HG03342 (cell line): ENCODE results near the gene VPS8.

ENCODE experiments used
- ATAC-seq: cut with Tn5 transposase; IDR thresholded peaks from one replicate; pipeline ENCODE4 v1.9.1; 2021; ENCODE audit warnings: mild to moderate bottlenecking, moderate library complexity; ENCODE audit not compliant: unreplicated experiment

The VPS8 gene

DNA sequence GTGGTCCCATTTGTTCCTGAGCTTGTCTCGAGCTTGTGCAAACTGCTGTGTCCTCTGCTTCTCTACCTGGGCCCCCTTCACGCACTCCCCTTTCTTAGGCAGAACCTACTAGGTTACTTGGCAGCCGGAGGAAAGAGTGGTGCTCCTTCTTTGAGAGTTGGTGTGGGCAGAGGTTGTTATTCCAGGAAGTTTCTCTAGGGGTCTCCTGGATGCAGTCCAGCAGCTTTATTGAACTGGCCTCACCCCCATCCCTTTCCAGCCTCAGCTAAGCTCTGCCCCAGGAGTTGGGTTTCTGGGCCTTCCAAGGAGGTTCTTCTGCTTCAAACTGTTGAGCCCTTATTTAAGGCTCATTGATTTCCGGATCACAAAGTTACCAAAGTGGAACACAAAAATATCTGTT, 237.7 kb downstream of the VPS8 start:
- ATAC-seq, result no peak

- no peak for ATAC-seq
Observed at GRCh38 chr3:185051801-185052200, 239.8 kb downstream of the VPS8 start.

DNA sequence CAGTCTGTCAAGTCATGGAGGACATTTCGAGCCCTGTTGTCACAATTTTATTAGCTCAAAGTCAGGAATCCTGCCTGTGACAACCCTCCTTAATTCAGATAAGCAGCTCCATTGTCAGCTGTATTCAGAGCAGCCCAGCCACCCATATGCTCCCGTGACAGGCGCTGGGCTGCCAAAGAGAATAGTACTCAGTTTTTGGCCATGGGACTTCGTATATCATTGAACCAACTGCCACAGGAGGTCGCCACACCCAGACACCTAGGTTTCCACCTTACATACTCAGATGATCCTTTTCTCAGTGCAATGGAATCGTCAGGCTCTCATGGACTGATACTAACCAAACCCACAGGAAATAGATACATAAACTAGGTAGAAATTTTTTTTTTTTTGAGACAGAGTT, 240.7 kb downstream of the VPS8 start:
- no peak for ATAC-seq

DNA sequence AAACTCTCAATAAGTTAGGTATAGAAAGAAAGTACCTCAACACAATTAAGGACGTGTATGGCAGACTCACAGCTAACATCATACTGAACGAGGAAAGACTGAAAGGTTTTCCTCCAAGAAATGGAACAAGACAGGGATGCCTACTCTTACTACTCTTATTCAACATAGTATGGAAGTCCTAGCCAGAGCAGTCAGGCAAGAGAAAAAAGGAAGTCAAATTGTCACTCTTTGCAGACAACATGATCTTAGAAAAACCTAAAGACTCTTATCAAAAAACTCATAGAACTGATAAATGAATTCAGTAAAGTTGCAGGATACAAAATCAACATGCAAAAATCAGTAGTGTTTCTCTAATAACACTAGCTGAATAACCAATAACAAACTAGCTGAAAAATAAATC, 244.9 kb downstream of the VPS8 start:
- ATAC-seq, result no peak

GRCh38 chr3:185057829-185058228, 245.9 kb downstream of the VPS8 start:
- ATAC-seq, result no peak

DNA sequence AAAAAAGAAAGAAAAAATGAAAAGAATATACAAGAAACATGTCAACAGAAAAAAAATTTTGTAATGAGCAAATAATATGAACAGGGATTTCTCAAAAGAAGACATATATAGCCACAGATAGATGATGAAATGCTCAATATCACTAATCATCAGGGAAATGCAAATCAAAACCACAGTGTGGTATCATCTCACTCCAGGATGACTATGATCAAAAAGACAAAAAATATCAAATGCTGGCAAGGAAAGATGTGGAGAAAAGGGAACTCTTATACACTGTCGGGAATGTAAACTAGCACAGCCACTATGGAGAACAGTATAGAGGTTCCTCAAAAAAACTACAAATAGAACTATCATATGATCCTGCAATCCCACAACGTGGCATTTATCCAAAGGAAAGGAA, 246.8 kb downstream of the VPS8 start:
- no peak for ATAC-seq

GRCh38 chr3:185059766-185060165, 247.8 kb downstream of the VPS8 start:
- no peak for ATAC-seq

DNA sequence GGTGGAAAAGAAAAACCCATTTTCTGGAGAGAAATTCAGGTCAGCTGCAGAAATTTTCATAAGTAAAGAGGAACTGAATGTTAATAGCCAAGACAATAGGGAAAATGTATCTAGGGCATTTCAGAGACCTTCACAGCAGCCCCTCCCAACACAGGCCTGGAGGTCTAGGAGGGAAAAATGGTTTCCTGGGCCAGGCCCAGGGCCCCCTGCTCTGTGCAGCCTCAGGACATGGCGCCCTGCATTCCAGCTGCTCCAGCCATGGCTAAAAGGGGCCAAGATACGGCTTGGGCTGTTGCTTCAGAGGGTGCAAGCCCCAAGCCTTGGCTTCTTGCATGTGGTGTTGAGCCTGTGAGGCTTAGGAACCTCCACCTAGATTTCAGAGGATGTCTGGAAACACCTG, 248.7 kb downstream of the VPS8 start:
- no peak for ATAC-seq

DNA sequence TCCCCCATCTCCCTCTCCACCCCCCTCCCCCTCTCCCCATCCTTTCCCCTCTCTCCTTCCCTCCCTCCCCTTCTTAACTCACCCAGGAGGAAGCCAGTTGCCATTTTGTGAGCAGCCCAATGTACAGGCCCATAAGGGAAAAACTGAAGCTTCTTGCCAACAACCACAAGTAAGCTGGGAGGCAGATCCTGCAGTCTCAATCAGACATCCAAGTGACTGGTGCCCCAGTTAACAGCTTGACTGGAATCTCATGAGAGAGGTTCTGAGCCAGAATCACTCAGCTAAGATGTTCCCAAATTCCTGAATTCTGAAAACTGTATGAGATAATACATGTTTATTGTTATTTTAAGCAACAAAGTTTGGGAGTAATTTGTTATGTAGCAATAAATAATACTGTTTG, 250.2 kb downstream of the VPS8 start:
- ATAC-seq, result no peak

GRCh38 chr3:185063431-185063830, 251.5 kb downstream of the VPS8 start:
- ATAC-seq, result no peak

GRCh38 chr3:185065059-185065458, 253.1 kb downstream of the VPS8 start:
- ATAC-seq, result no peak

GRCh38 chr3:185066251-185066650, 254.3 kb downstream of the VPS8 start:
- no peak for ATAC-seq

DNA sequence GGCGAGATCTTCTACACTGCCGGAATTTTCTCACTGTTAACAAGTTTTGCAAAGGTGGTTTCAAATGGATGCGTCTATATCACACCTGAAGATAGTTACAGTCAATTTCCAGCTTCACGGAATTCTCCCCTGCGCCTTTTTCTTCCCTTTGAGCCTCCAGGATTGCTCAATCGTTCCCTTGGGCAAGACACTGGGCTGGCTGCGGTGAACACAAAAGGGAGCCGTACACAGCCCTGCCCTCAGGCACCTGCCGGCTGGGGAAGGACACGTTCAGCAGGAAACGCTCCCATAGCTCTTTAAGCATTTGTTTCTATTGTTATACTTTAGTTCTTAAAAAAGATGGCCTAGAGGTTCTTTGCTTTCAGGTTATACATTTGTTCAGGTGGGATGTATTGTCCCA, 255.2 kb downstream of the VPS8 start:
- no peak for ATAC-seq

GRCh38 chr3:185069037-185070030, 257.4 kb downstream of the VPS8 start:
- no peak for ATAC-seq

DNA sequence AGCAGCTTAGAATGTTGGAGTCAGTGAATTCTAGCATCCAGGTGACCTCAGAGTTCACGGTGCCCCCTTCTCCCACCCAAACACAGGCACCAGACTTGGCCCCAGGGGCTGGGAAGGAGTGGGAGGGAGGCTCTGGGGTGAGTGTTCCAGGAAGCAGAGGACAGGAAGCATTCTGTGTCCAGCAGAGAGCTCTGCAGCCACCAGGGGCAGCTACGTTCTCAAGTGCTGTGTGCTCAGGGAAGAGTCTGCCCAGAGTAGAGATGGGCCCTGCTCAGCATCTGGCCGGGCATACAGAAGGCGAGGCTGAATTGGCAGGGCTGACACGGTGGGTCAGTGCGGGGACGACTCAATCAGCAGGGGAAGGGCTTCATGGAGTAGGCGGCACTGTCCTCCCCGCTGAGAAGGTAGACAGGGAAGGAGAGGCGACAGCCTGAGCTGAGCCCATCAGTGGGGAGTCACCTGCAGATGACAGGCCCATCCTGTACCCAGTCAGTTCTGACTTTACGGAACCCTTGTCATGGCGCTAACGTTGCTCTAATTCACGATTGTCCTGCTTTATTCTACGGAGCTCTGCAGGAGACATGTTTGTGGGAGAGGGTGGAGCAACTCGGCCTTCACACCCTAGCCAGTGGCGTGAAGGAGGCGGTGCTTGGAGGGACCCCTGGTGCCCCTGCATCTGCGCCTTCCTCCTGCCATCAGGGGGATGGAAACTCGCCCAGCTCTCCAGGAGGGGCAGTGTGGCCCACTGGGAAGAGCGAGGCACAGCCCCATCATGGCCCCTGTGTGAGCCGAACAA, 258.7 kb downstream of the VPS8 start:
- ATAC-seq, result no peak

- ATAC-seq, result no peak
Observed at GRCh38 chr3:185071287-185071800, 259.4 kb downstream of the VPS8 start.

- no peak for ATAC-seq
Observed at GRCh38 chr3:185075547-185075946, 263.6 kb downstream of the VPS8 start.

DNA sequence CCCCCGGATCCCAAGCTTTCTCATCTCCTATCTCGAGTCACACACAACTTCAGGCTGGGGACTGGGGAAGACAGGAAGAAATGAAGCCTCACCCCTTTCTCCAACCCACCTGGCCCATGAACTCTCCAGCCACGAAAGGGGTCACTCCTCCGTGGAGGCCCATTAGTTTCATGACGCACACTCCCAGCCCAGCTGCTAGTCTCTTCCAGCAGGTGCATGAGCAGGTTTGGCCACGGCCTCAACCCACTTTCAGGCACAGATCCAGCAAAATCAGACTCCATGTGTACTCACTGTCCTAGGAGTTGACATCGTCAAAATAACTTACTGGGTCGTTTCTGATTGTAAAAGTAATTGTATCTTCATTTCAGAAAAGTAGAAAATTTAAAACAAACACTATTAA, 264.3 kb downstream of the VPS8 start:
- no peak for ATAC-seq

DNA sequence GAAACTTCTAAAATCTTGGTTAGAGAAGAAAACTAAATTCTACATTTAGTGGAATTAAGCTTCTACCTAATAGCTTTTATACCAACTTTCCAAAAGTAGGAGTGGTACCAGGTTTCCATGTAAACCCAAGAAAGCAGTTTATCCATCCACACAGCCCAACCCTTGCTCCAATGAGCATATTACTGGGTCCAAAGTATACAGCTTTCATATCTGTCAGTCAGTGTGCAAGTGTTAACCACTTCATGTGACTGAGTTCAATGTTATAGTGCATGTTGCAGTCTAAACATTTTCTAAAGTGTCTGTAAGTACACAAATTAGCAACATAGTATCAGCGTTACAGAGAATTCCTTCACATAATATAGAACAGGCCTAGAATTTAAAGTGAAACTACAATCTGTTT, 267.7 kb downstream of the VPS8 start:
- ATAC-seq, result no peak

DNA sequence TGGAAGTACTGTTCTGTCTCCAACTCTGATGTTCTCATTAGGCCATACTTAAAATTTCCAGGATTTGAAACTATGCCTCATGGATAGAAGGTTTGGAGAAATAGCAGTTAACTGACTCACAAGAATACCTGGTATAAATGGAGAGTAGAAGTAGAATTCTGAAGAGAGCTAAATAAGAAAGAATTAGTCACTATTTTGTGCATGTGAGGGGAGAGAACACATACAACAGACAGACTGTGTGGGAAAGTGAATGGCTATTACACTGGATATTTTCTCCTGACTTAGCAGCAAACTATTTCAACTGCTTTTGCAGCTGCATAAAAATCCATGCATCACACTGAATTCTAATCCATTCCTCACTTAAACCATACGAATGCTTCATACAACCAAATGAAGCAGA, 269.6 kb downstream of the VPS8 start:
- no peak for ATAC-seq

DNA sequence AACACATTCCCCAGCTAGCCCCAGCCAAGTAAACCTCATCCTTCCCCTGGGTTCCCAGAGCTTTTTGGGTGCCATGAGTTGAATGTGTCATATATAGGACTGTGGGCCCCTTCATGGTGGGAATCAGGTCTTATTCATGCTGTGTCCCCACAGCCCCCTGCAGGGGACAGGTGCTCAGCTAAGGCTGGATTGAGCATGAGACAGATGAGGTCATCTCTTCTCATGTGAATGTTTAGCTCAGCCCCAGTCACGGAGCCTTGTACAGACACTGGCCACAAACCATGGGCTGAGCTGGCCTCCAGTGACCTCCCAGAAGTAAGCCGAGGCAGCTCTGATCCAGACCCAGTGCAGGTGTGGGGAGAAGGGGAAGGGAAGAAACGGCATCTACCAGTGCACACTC, 270.2 kb downstream of the VPS8 start:
- no peak for ATAC-seq

GRCh38 chr3:185082829-185083228, 270.9 kb downstream of the VPS8 start:
- no peak for ATAC-seq
